HepG2 (cell line): Measurements from ENCODE around the gene CAPN15. TPM values are rescaled to one million over a fixed set of nuclear protein-coding genes. Genes with fewer than 3 reads are reported as not detected.

Experiments used
- ERF ChIP-seq: IDR thresholded peaks from 2 replicates; pipeline ENCODE4 v1.6.1; 2018; ENCODE audit warnings: missing biosample characterization, missing genetic modification reagents
- FOXM1 ChIP-seq: sonication (generic); formaldehyde crosslinking; IDR thresholded peaks from 2 replicates; pipeline ENCODE4 v1.5.0; 2020; ENCODE audit warnings: missing genetic modification reagents
- GATAD2A ChIP-seq: IDR thresholded peaks from 2 replicates; pipeline ENCODE4 v1.6.1; 2016
- NFE2L1 ChIP-seq: sonication (generic); formaldehyde crosslinking; IDR thresholded peaks from 2 replicates; pipeline ENCODE4 v1.4.0; 2020; ENCODE audit warnings: missing genetic modification reagents, mild to moderate bottlenecking, borderline replicate concordance
- PRDM10 ChIP-seq: sonication (generic); formaldehyde crosslinking; IDR thresholded peaks from 2 replicates; pipeline ENCODE4 v1.4.0; 2020; ENCODE audit warnings: low read depth, missing genetic modification reagents
- RXRA ChIP-seq: sonication (generic); formaldehyde crosslinking; IDR thresholded peaks from 2 replicates; pipeline ENCODE4 v1.5.1; 2020; ENCODE audit warnings: missing genetic modification reagents
- SAP130 ChIP-seq: IDR thresholded peaks from 2 replicates; pipeline ENCODE4 v1.6.1; 2016; ENCODE audit warnings: low read depth
- SPEN ChIP-seq: sonication (generic); formaldehyde crosslinking; IDR thresholded peaks from 2 replicates; pipeline ENCODE4 v1.5.1; 2020; ENCODE audit warnings: low read depth, mild to moderate bottlenecking, missing genetic modification reagents
- TGIF2 ChIP-seq: IDR thresholded peaks from 2 replicates; pipeline ENCODE4 v1.6.1; 2016; ENCODE audit warnings: control low read depth, missing compliant biosample characterization
- ZBTB7A ChIP-seq: sonication (generic); formaldehyde crosslinking; IDR thresholded peaks from 2 replicates; pipeline ENCODE4 v1.8.0; 2022; ENCODE audit warnings: mild to moderate bottlenecking, missing genetic modification reagents
- ZFYVE20 ChIP-seq: sonication (generic); formaldehyde crosslinking; IDR thresholded peaks from 2 replicates; pipeline ENCODE4 v1.8.0; 2023; ENCODE audit warnings: low read depth, mild to moderate bottlenecking, moderate library complexity, missing genetic modification reagents, borderline replicate concordance
- ZIK1 ChIP-seq: sonication (generic); formaldehyde crosslinking; IDR thresholded peaks from 2 replicates; pipeline ENCODE4 v1.5.0; 2020; ENCODE audit warnings: mild to moderate bottlenecking, low read depth, missing genetic modification reagents, borderline replicate concordance
- ZNF205 ChIP-seq: IDR thresholded peaks from 2 replicates; pipeline ENCODE4 v1.6.1; 2018; ENCODE audit warnings: missing biosample characterization, missing genetic modification reagents
- ZNF563 ChIP-seq: sonication (generic); formaldehyde crosslinking; IDR thresholded peaks from 2 replicates; pipeline ENCODE4 v1.8.0; 2022; ENCODE audit warnings: mild to moderate bottlenecking, moderate library complexity, missing genetic modification reagents
- ZNF614 ChIP-seq: IDR thresholded peaks from 2 replicates; pipeline ENCODE4 v1.6.1; 2018; ENCODE audit warnings: missing biosample characterization, missing genetic modification reagents, inconsistent platforms, borderline replicate concordance
- ZNF713 ChIP-seq: sonication (generic); formaldehyde crosslinking; IDR thresholded peaks from 2 replicates; pipeline ENCODE4 v1.4.0; 2020; ENCODE audit warnings: mild to moderate bottlenecking, missing genetic modification reagents
- ZNF816 ChIP-seq: sonication (generic); formaldehyde crosslinking; IDR thresholded peaks from 2 replicates; pipeline ENCODE4 v1.8.0; 2022; ENCODE audit warnings: missing genetic modification reagents, mild to moderate bottlenecking, borderline replicate concordance
- polyA plus RNA-seq, 8 experiments: library from polyadenylated mRNA; depleted of rRNA in 3 of 8; stranded (reverse) in 7 of 8; unstranded in 1 of 8; fragments of >200 nt; fragmentation: Illumina TruSeq in 4 of 8; extraction: Trizol in 4 of 8; gene quantifications; 2 replicates each; pipeline versions ENCODE4 v1.2.1 to v1.2.3, GENCODE V29; 2011 to 2016; ENCODE audit warnings: low read depth in 4 of 8, missing spikeins in 1 of 8, mixed read lengths in 1 of 8; ENCODE audit not compliant: insufficient read depth in 1 of 8
- total RNA-seq, 5 experiments: library from RNA; depleted of rRNA; stranded (reverse); fragments of >200 nt; fragmentation: Illumina TruSeq; extraction: Trizol; gene quantifications; 2 replicates each; pipeline ENCODE4 v1.2.3, GENCODE V29; 2016; ENCODE audit warnings: low read depth in 1 of 5
- TF ChIP-seq, protein P1 (sequence below): sonication (generic); formaldehyde crosslinking; IDR thresholded peaks from 2 replicates; pipeline ENCODE4 v1.8.1; 2023; ENCODE audit warnings: missing genetic modification reagents, inconsistent platforms, borderline replicate concordance
- TF ChIP-seq, protein P2 (sequence below): sonication (generic); formaldehyde crosslinking; IDR thresholded peaks from 2 replicates; pipeline ENCODE4 v1.8.0; 2022; ENCODE audit warnings: low read depth, missing genetic modification reagents

CAPN15 gene
- total and polyA plus RNA-seq, 2 of the 13 experiments (the other 11 are each of a cell fraction or from before 2014, with no cell fraction given): 14.9 to 24.5 TPM

DNA sequence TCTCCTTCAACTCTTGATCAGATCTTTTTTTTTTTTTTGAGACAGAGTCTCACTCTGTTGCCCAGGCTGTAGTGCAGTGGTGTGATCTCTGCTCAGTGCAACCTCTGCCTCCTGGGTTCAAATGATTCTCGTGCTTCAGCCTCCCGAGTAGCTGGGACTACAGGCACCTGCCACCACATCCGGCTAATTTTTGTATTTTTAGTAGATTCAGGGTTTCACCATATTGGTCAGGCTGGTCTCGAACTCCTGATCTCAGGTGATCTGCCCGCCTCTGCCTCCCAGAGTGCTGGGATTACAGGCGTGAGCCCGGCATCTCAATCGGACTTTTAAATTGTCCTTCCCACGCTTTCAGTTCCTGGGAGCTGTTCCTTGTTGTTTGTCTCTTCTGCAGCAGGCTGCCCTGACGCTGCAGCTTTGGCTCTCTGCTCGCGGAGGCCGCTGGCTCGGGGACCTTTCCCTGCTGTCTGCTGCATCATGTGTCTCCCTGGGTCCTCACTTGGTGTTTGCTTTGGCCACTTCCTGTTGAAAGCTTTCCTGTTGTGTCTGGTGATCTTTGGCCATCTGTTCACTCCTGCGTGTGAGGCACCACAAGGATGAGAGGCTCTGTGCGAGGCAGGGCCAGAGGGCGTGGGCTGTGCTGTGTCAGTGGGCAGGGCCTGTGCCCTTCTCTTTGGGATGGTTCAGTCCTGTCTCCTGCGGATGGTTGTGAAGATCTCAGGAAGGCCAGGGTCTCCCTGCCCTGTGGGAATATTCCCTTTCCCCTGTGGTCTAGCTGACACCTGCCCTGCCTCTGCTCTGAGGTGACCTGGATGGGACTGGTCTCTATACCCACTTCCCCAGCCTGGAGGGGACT lies 18.4 kb upstream of the CAPN15 start (continued):
- no peak for TF ChIP-seq FOXM1 (CRISPR knock-in tag)
- peak; percentile 86; the same call in 1 of the 2 replicates for TF ChIP-seq NFE2L1 (CRISPR knock-in tag)
- TF ChIP-seq ZNF614 (CRISPR knock-in tag): peak; percentile 97
- peak; percentile 98 for TF ChIP-seq ERF (CRISPR knock-in tag)
- peak; percentile 95 for TF ChIP-seq GATAD2A (CRISPR knock-in tag)
- no peak; the same call in 1 of the 2 replicates for TF ChIP-seq ZIK1 (CRISPR knock-in tag)
- 0 out of 2 replicates have a peak, but pooled peaks have one; percentile 35 for TF ChIP-seq ZNF713
- TF ChIP-seq ZNF816 (CRISPR knock-in tag): peak; percentile 64; the same call in 1 of the 2 replicates
- no peak for TF ChIP-seq ZFYVE20 (CRISPR knock-in tag)
- TF ChIP-seq SAP130 (CRISPR knock-in tag): peak; percentile 98
- TF ChIP-seq, protein P1, sequence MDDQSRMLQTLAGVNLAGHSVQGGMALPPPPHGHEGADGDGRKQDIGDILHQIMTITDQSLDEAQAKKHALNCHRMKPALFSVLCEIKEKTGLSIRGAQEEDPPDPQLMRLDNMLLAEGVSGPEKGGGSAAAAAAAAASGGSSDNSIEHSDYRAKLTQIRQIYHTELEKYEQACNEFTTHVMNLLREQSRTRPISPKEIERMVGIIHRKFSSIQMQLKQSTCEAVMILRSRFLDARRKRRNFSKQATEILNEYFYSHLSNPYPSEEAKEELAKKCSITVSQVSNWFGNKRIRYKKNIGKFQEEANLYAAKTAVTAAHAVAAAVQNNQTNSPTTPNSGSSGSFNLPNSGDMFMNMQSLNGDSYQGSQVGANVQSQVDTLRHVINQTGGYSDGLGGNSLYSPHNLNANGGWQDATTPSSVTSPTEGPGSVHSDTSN (CRISPR knock-in tag): no peak
- peak; percentile 90 for TF ChIP-seq RXRA
- TF ChIP-seq ZNF563 (CRISPR knock-in tag): peak; percentile 20; the same call in 1 of the 2 replicates
- peak; percentile 97 for TF ChIP-seq PRDM10 (CRISPR knock-in tag)
- no peak for TF ChIP-seq ZBTB7A
- TF ChIP-seq, protein P2, sequence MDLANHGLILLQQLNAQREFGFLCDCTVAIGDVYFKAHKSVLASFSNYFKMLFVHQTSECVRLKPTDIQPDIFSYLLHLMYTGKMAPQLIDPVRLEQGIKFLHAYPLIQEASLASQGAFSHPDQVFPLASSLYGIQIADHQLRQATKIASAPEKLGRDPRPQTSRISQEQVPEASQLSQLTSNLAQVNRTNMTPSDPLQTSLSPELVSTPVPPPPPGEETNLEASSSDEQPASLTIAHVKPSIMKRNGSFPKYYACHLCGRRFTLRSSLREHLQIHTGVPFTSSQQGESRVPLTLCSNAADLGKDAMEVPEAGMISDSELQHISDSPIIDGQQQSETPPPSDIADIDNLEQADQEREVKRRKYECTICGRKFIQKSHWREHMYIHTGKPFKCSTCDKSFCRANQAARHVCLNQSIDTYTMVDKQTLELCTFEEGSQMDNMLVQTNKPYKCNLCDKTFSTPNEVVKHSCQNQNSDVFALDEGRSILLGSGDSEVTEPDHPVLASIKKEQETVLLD (CRISPR knock-in tag): peak; percentile 73
- peak; percentile 82 for TF ChIP-seq ZNF205 (CRISPR knock-in tag)
- peak; percentile 90 for TF ChIP-seq SPEN
- 0 out of 2 replicates have a peak, but pooled peaks have one; percentile 28 for TF ChIP-seq TGIF2 (CRISPR knock-in tag)
